SK-MEL-5 (cell line): ENCODE results near the gene CSPG4. TPM values are rescaled to one million over a fixed set of nuclear protein-coding genes. Genes with fewer than 3 reads are reported as not detected.
A peak's percentile ranks its signal among the peaks of the same experiment; 100 is the strongest.
"Not testable (repeated sequence)": the region's sequence is repeated elsewhere in the genome, so short reads cannot be mapped to it uniquely, and the experiment has no call there.

ENCODE experiments used
- DNase-seq: peaks from one replicate; pipeline ENCODE4 v3.0.0-alpha.2; 2016; ENCODE audit warnings: low read depth, low spot score
- in situ Hi-C: cut with HindIII; loops from 2 replicates; pipeline ENCODE4 v1.10.0; 2016; ENCODE audit warnings: low sequenced_read_pairs, high pct_unique_total_duplicates, low pct_unique_long_range_greater_than_20kb
- total RNA-seq: library from RNA; depleted of rRNA; stranded (reverse); fragments of >200 nt; shearing (Covaris generic); gene quantifications from 2 replicates; pipeline ENCODE4 v1.2.3, GENCODE V29; 2014

CSPG4 gene
- total RNA-seq, 1 experiment from 2014 or later = 11.8 TPM

GRCh38 chr15:75717001-75717400 is 4.4 kb upstream of the CSPG4 start:
- in situ Hi-C loops, DNase-seq: not testable (repeated sequence)

- DNase-seq, in situ Hi-C loops: not testable (repeated sequence)
Measured at GRCh38 chr15:75716249-75716950, 3.8 kb upstream of the CSPG4 start.

GRCh38 chr15:75715312-75715832 is 2.7 kb upstream of the CSPG4 start:
- in situ Hi-C loops, DNase-seq: not testable (repeated sequence)

GRCh38 chr15:75714195-75714594 is 1.5 kb upstream of the CSPG4 start:
- in situ Hi-C loops = no loop called here
- no peak for DNase-seq

- DNase-seq = peak; percentile 40
- in situ Hi-C loops = no loop called here
Measured at GRCh38 chr15:75713338-75713895, 769 bp upstream of the CSPG4 start.

- DNase-seq, in situ Hi-C loops: not testable (repeated sequence)
Measured at GRCh38 chr15:75711495-75711894, 1.2 kb downstream of the CSPG4 start.

GRCh38 chr15:75710874-75711273 is 1.8 kb downstream of the CSPG4 start:
- DNase-seq = not testable (repeated sequence)

GRCh38 chr15:75709458-75709857 is 3.2 kb downstream of the CSPG4 start:
- DNase-seq, in situ Hi-C loops: not testable (repeated sequence)

More at GRCh38 chr15:75710874-75711273, 1.8 kb downstream of the CSPG4 start:
- in situ Hi-C loops = not testable (repeated sequence)

- no peak for DNase-seq
- in situ Hi-C loops = no loop called here
Measured at GRCh38 chr15:75706682-75706954, 6.0 kb downstream of the CSPG4 start.

GRCh38 chr15:75705854-75706681 is 6.6 kb downstream of the CSPG4 start:
- DNase-seq = no peak
- in situ Hi-C loops = no loop called here

GRCh38 chr15:75705375-75705774 is 7.3 kb downstream of the CSPG4 start:
- in situ Hi-C loops, DNase-seq: not testable (repeated sequence)

- in situ Hi-C loops = no loop called here
- DNase-seq = no peak
Measured at GRCh38 chr15:75704618-75705017, 8.0 kb downstream of the CSPG4 start.

GRCh38 chr15:75704263-75704615 is 8.4 kb downstream of the CSPG4 start:
- in situ Hi-C loops = no loop called here
- DNase-seq = no peak

GRCh38 chr15:75703440-75704262 is 9.0 kb downstream of the CSPG4 start:
- in situ Hi-C loops, DNase-seq: not testable (repeated sequence)

GRCh38 chr15:75702436-75702835 is 10.2 kb downstream of the CSPG4 start:
- in situ Hi-C loops = no loop called here

GRCh38 chr15:75701071-75702003 is 11.3 kb downstream of the CSPG4 start:
- in situ Hi-C loops, DNase-seq: not testable (repeated sequence)

More at GRCh38 chr15:75702436-75702835, 10.2 kb downstream of the CSPG4 start:
- no peak for DNase-seq
